Measurements from ENCODE around the gene TBC1D3K. TPM values are rescaled to one million over a fixed set of nuclear protein-coding genes. Genes with fewer than 3 reads are reported as not detected.
"Not testable (repeated sequence)": the region's sequence is repeated elsewhere in the genome, so short reads cannot be mapped to it uniquely, and the experiment has no call there.

TBC1D3K gene
- total RNA-seq (not detected in 2 replicates), polyA plus RNA-seq (not detected in 2 replicates)

- H3K27ac ChIP-seq; H3K4me1 ChIP-seq (ENCODE audit: low read depth); H3K4me3 ChIP-seq; H3K36me3 ChIP-seq; H3K27me3 ChIP-seq; DNase-seq (ENCODE audit: low read depth in 1 of 2, low spot score in 1 of 2); H3K9me3 ChIP-seq (ENCODE audit: low read depth): not testable (repeated sequence)
Observed at GRCh38 chr17:37924115-37924514, at the start of gene TBC1D3K. Gene TBC1D3K (plus strand): TSS chr17:37924415. CDS start chr17:37926000, 1,585 bp downstream.

DNA sequence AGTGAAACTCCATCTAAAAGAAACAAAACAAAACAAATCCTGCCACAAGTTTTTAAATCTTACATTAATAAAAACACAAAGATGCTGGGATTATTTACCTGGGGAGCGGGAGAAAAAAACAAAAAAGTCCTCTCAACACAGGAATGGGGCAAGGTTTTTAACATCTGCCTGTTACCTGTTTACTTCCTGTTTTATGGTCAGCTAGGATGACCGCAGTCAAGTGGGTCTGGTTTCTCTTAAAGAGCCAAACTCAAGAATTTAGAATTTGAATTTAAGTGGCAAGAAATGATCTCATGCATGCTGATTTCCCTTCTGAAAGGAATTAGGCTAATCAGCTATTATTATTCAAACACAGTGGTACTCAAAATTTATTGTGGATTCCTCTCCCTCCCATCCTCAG, 39.7 kb upstream of the TBC1D3K start:
- H3K4me3 ChIP-seq, result no peak overlapping the region
- no peak for DNase-seq (ENCODE audit: low read depth in 1 of 2, low spot score in 1 of 2)
- H3K27me3 ChIP-seq, result no peaks in the 10 kb centered on the region
- H3K36me3 ChIP-seq, result no peaks in the 10 kb centered on the region
- no peak overlapping the region for H3K27ac ChIP-seq
- TF ChIP-seq, protein P1, sequence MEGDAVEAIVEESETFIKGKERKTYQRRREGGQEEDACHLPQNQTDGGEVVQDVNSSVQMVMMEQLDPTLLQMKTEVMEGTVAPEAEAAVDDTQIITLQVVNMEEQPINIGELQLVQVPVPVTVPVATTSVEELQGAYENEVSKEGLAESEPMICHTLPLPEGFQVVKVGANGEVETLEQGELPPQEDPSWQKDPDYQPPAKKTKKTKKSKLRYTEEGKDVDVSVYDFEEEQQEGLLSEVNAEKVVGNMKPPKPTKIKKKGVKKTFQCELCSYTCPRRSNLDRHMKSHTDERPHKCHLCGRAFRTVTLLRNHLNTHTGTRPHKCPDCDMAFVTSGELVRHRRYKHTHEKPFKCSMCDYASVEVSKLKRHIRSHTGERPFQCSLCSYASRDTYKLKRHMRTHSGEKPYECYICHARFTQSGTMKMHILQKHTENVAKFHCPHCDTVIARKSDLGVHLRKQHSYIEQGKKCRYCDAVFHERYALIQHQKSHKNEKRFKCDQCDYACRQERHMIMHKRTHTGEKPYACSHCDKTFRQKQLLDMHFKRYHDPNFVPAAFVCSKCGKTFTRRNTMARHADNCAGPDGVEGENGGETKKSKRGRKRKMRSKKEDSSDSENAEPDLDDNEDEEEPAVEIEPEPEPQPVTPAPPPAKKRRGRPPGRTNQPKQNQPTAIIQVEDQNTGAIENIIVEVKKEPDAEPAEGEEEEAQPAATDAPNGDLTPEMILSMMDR (IDR thresholded peaks at IDR 0.05; ENCODE audit: low read depth, low read length), result no peak
- no peaks in the 10 kb centered on the region for H3K9me3 ChIP-seq (ENCODE audit: low read depth)
- H3K4me1 ChIP-seq (ENCODE audit: low read depth), result no peaks in the 10 kb centered on the region

DNA sequence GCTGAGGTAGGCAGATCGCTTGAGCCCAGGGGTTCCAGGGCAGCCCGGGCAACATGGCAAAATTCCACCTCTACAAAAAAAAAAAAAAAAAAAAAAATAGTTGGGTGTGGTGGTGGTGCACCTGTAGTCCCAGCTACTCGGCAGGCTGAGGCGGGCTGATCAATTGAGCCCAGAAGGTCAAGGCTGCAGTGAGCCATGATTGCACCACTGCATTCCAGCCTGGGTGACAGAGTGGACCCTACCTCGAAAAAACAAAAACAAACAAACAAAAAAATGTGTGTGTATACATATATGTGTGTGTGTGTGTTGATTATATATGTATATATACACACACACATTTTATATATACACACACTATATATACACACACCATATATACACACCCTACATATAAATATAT, 39.1 kb upstream of the TBC1D3K start:
- no peak overlapping the region for H3K27ac ChIP-seq
- H3K4me3 ChIP-seq, result no peak overlapping the region
- H3K36me3 ChIP-seq, result no peaks in the 10 kb centered on the region
- no peaks in the 10 kb centered on the region for H3K4me1 ChIP-seq (ENCODE audit: low read depth)
- TF ChIP-seq, protein P1 (IDR thresholded peaks at IDR 0.05; ENCODE audit: low read depth, low read length), result no peak
- DNase-seq (ENCODE audit: low read depth in 1 of 2, low spot score in 1 of 2), result no peak
- H3K9me3 ChIP-seq (ENCODE audit: low read depth), result no peaks in the 10 kb centered on the region
- no peaks in the 10 kb centered on the region for H3K27me3 ChIP-seq

DNA sequence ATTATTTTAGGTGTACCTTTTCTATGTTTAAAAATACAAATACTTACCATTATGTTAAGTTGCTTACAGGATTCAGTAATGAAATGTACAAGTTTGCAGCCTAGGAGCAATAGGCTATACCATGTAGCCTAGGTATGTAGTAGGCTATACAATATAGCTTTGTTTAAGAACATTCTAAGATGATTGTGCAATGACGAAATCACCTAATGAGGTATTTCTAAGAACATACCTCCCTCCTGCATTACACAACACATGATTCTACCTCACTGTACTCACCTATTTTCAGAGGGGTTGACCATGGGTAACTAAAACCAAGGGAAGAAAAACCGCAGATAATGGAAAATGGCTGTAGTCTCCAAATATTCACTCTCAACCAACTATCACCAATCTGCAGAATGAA, 35.3 kb upstream of the TBC1D3K start:
- no peak for DNase-seq (ENCODE audit: low read depth in 1 of 2, low spot score in 1 of 2)

GRCh38 chr17:37896961-37897360, 27.3 kb upstream of the TBC1D3K start:
- H3K9me3 ChIP-seq (ENCODE audit: low read depth); H3K36me3 ChIP-seq; DNase-seq (ENCODE audit: low read depth in 1 of 2, low spot score in 1 of 2); H3K27ac ChIP-seq; H3K4me3 ChIP-seq; H3K4me1 ChIP-seq (ENCODE audit: low read depth); H3K27me3 ChIP-seq: not testable (repeated sequence)

More for the DNA sequence above, 35.3 kb upstream of the TBC1D3K start:
- Histone ChIP-seq H3K4me1 (ENCODE audit: low read depth) (no peaks in the 10 kb centered on the region), H3K36me3 (no peaks in the 10 kb centered on the region), H3K4me3 (no peak overlapping the region), H3K9me3 (ENCODE audit: low read depth) (no peaks in the 10 kb centered on the region), H3K27me3 (no peaks in the 10 kb centered on the region), H3K27ac (no peak overlapping the region)
- TF ChIP-seq, protein P1 (IDR thresholded peaks at IDR 0.05; ENCODE audit: low read depth, low read length), result no peak

Other genes with a start within 250 kb of the TBC1D3K start
- not detected in 2 replicates for gene HNF1B, start 179.4 kb upstream of the TBC1D3K start, total RNA-seq
- gene HNF1B, start 179.4 kb upstream of the TBC1D3K start, polyA plus RNA-seq, result not detected in 2 replicates
- gene TBC1D3L, start 64.6 kb downstream of the TBC1D3K start, total RNA-seq, result 4.1 and 14.9 TPM in 2 replicates
- gene TBC1D3L, start 64.6 kb downstream of the TBC1D3K start, polyA plus RNA-seq, result 9.4 and 9.6 TPM in 2 replicates
- 3.0 and 3.8 TPM in 2 replicates for gene TBC1D3D, start 79.6 kb downstream of the TBC1D3K start, total RNA-seq
- gene TBC1D3D, start 79.6 kb downstream of the TBC1D3K start, polyA plus RNA-seq, result 0.56 and 2.5 TPM in 2 replicates
- gene TBC1D3C, start 144.2 kb downstream of the TBC1D3K start, total RNA-seq, result 4.0 TPM in 1 of 2 replicates, not detected in the other
- gene TBC1D3C, start 144.2 kb downstream of the TBC1D3K start, polyA plus RNA-seq, result 3.2 and 5.4 TPM in 2 replicates
- 1.6 and 4.9 TPM in 2 replicates for gene TBC1D3E, start 203.5 kb downstream of the TBC1D3K start, total RNA-seq
- 4.6 and 6.1 TPM in 2 replicates for gene TBC1D3E, start 203.5 kb downstream of the TBC1D3K start, polyA plus RNA-seq